Ishikawa (cell line): ENCODE results near the gene ISCA1.

Experiments
- CEBPB ChIP-seq: IDR thresholded peaks from 2 replicates; pipeline ENCODE4 v1.6.1; 2012
- EGR1 ChIP-seq: IDR thresholded peaks from 2 replicates; pipeline ENCODE4 v1.6.1; 2012
- EP300 ChIP-seq: IDR thresholded peaks from 2 replicates; pipeline ENCODE4 v1.6.1; 2012; ENCODE audit warnings: borderline replicate concordance
- FOXM1 ChIP-seq: IDR thresholded peaks from 2 replicates; pipeline ENCODE4 v1.6.1; 2012; ENCODE audit warnings: low read depth, borderline replicate concordance
- NFIC ChIP-seq: IDR thresholded peaks from 2 replicates; pipeline ENCODE4 v1.6.1; 2012
- RAD21 ChIP-seq: IDR thresholded peaks from 2 replicates; pipeline ENCODE4 v1.6.1; 2012; ENCODE audit warnings: low read depth
- TAF1 ChIP-seq: IDR thresholded peaks from 2 replicates; pipeline ENCODE4 v1.6.1; 2012; ENCODE audit warnings: low read depth, mild to moderate bottlenecking
- TCF12 ChIP-seq: IDR thresholded peaks from 2 replicates; pipeline ENCODE4 v1.6.1; 2012; ENCODE audit warnings: low read depth
- TEAD4 ChIP-seq: IDR thresholded peaks from 2 replicates; pipeline ENCODE4 v1.6.1; 2012
- YY1 ChIP-seq: IDR thresholded peaks from 2 replicates; pipeline ENCODE4 v1.6.1; 2012; ENCODE audit warnings: low read depth
- ZBTB7A ChIP-seq: IDR thresholded peaks from 2 replicates; pipeline ENCODE4 v1.6.1; 2012; ENCODE audit warnings: low read depth
- TF ChIP-seq, protein P1 (sequence below): IDR thresholded peaks from 2 replicates; pipeline ENCODE4 v1.6.1; 2012
- TF ChIP-seq, protein P2 (sequence below): IDR thresholded peaks from 2 replicates; pipeline ENCODE4 v1.6.1; 2012; ENCODE audit warnings: low read depth, mild to moderate bottlenecking
- TF ChIP-seq, protein P3 (sequence below): IDR thresholded peaks from 2 replicates; pipeline ENCODE4 v1.6.1; 2012

DNA sequence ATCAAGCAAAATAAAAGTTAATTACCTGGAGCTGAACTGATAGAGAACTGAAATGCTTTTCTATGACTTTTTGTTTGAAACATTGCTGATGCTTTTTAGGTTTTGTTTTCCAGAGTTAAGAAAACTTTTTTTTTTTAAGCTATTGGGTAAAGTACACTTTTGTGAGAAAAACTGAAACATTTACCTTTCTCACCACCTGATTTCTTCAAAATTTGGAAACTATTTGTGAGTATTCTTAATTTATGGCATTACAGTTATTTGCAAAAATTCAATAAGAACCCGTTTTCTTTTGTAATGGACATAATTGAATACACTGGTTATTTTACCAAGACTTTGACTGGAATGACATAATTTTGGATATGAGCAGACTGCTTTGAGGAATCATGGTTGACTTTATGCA is 29.5 kb downstream of the ISCA1 start:
- TF ChIP-seq CEBPB (no peak), TAF1 (no peak), NFIC (no peak), RAD21 (no peak), EGR1 (no peak), EP300 (no peak), YY1 (no peak), TCF12 (no peak), ZBTB7A (no peak), TEAD4 (no peak), FOXM1 (no peak)
- TF ChIP-seq, protein P1, sequence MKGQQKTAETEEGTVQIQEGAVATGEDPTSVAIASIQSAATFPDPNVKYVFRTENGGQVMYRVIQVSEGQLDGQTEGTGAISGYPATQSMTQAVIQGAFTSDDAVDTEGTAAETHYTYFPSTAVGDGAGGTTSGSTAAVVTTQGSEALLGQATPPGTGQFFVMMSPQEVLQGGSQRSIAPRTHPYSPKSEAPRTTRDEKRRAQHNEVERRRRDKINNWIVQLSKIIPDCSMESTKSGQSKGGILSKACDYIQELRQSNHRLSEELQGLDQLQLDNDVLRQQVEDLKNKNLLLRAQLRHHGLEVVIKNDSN, result no peak
- TF ChIP-seq, protein P2, sequence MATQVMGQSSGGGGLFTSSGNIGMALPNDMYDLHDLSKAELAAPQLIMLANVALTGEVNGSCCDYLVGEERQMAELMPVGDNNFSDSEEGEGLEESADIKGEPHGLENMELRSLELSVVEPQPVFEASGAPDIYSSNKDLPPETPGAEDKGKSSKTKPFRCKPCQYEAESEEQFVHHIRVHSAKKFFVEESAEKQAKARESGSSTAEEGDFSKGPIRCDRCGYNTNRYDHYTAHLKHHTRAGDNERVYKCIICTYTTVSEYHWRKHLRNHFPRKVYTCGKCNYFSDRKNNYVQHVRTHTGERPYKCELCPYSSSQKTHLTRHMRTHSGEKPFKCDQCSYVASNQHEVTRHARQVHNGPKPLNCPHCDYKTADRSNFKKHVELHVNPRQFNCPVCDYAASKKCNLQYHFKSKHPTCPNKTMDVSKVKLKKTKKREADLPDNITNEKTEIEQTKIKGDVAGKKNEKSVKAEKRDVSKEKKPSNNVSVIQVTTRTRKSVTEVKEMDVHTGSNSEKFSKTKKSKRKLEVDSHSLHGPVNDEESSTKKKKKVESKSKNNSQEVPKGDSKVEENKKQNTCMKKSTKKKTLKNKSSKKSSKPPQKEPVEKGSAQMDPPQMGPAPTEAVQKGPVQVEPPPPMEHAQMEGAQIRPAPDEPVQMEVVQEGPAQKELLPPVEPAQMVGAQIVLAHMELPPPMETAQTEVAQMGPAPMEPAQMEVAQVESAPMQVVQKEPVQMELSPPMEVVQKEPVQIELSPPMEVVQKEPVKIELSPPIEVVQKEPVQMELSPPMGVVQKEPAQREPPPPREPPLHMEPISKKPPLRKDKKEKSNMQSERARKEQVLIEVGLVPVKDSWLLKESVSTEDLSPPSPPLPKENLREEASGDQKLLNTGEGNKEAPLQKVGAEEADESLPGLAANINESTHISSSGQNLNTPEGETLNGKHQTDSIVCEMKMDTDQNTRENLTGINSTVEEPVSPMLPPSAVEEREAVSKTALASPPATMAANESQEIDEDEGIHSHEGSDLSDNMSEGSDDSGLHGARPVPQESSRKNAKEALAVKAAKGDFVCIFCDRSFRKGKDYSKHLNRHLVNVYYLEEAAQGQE, result no peak
- TF ChIP-seq, protein P3, sequence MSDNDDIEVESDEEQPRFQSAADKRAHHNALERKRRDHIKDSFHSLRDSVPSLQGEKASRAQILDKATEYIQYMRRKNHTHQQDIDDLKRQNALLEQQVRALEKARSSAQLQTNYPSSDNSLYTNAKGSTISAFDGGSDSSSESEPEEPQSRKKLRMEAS, result no peak
